ENCODE measurements around the gene ANOS1. TPM values are rescaled to one million over a fixed set of nuclear protein-coding genes. Genes with fewer than 3 reads are reported as not detected.

Gene ANOS1
- total RNA-seq, 1 experiment from 2014 or later = 0.22 TPM

DNA sequence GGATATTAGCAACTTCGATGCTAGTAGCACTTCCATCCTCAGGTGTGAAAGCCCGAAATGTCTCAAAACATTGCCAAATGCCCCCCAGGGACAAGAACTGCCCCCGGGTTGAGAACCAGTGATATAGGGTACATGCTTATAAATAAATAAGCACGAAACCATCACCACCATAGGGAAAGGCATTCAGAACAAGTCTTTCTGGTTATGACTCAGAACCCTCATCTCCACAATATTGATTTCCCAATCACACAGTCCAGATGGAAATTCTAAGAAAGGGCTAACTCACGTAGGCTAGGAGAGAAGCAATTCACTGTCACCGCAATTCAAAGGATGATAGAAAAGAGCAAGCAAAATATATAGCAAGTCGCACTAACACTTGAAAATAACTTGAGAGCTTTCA lies 84.8 kb downstream of the ANOS1 start:
- Histone ChIP-seq H3K4me3 (no peak overlapping the region; the same call in 1 of the 2 replicates), H3K79me2 (ENCODE audit: low read depth) (no peaks in the 10 kb centered on the region), H3F3A (ENCODE audit: insufficient read depth, low read depth) (0 out of 2 replicates have a peak, but pooled peaks cover 5% of the 10 kb centered on the region), H4K20me1 (ENCODE audit: insufficient read depth) (no peaks in the 10 kb centered on the region), H3K27ac (peak overlapping the region; percentile 36; the same call in 1 of the 2 replicates), H3K27me3 (ENCODE audit: insufficient read depth, low read depth) (no peaks in the 10 kb centered on the region), H2AFZ (no peak overlapping the region), H3K9me2 (ENCODE audit: insufficient read depth) (no peaks in the 10 kb centered on the region), H3K36me3 (ENCODE audit: low read depth) (no peaks in the 10 kb centered on the region), H3K9me3 (ENCODE audit: insufficient read depth, low read depth) (no peaks in the 10 kb centered on the region), H3K4me2 (peak overlapping the region; percentile 55), H3K4me1 (replicated peaks; ENCODE audit: insufficient read depth) (peaks cover 22% of the 10 kb centered on the region)
- ChIA-PET POLR2A (ENCODE audit: unreplicated experiment) (no interaction called here), CTCF (interaction anchor here (0.5 kb wide), 1 partner anchor 97 kb away, joined by 3 read pairs; no protein-coding TSS in a partner anchor)
- no TSS peak for BruUV-seq (replicated peaks)
- intact Hi-C loops (cut with micrococcal nuclease; ENCODE audit: unreplicated experiment) = no loop called here
- no peak for TF ChIP-seq EZH2 (IDR thresholded peaks at IDR 0.05; ENCODE audit: low read depth)
- peak; percentile 19 to 89 for DNase-seq

DNA sequence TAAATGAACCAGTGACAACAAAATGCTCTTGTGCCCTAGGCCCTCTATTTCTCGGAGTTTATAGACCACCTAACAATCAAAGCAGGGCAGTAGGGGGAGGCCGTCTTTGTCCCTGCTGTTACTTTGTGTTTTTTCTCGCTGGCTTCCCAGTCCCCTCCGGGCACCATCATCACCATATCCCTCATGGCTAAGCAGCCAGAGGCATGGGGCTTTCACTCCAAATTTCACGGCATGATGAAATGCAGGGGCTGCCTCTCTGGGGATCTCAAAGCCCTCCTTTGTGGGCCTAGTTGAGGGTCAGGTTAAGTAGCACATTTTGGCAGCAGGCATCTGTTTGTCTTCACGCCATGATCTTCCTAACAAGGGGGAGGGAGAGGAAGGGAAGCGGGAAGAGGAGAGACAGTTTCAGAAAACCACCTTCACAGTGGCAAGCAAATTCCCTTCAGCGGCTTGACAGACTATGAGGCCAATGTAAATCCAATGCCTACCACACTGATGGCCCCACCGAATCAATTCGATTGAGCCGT lies 91.9 kb downstream of the ANOS1 start:
- H3F3A ChIP-seq (ENCODE audit: insufficient read depth, low read depth) = no peaks in the 10 kb centered on the region
- H3K4me1 ChIP-seq (replicated peaks; ENCODE audit: insufficient read depth) = no peaks in the 10 kb centered on the region
- intact Hi-C loops (cut with micrococcal nuclease; ENCODE audit: unreplicated experiment) = no loop called here
- H3K9me3 ChIP-seq (ENCODE audit: insufficient read depth, low read depth) = no peaks in the 10 kb centered on the region
- TF ChIP-seq EZH2 (IDR thresholded peaks at IDR 0.05; ENCODE audit: low read depth) = no peak
- TF ChIP-seq CTCF (conservative IDR thresholded peaks at IDR 0.05) = no peak
- no peak overlapping the region for H3K4me3 ChIP-seq
- DNase-seq = no peak
- H3K9me2 ChIP-seq (ENCODE audit: insufficient read depth) = no peaks in the 10 kb centered on the region
- no peak overlapping the region for H3K27ac ChIP-seq
- ChIA-PET POLR2A (ENCODE audit: unreplicated experiment) (no interaction called here), CTCF (no interaction called here)
- no peaks in the 10 kb centered on the region for H3K36me3 ChIP-seq (ENCODE audit: low read depth)
- no TSS peak for BruUV-seq (replicated peaks)
- no peaks in the 10 kb centered on the region for H3K79me2 ChIP-seq (ENCODE audit: low read depth)
- H4K20me1 ChIP-seq (ENCODE audit: insufficient read depth) = no peaks in the 10 kb centered on the region
- no peak overlapping the region for H2AFZ ChIP-seq
- no peaks in the 10 kb centered on the region for H3K27me3 ChIP-seq (ENCODE audit: insufficient read depth, low read depth)
- H3K4me2 ChIP-seq = no peak overlapping the region

DNA sequence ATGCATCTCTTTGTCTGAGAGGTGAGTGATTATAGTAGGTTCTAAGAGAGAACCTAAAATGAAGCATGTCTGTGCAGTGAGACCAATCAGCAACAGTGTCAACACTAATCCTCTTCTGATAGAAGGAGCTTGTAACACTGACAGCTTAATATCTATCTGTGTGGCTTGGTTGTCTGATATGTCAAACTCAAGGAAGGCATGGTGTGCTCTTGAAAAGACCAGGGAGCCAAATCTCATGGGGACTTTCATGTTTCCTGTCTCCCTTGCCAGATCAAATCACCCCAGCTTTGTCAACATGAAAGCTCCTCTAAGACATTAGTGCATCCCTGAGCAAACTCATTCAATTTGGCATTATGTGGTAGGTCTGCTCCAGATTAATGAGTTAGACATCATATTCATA lies 95.4 kb downstream of the ANOS1 start:
- BruUV-seq (replicated peaks) = no TSS peak
- H3K4me1 ChIP-seq (replicated peaks; ENCODE audit: insufficient read depth) = no peaks in the 10 kb centered on the region

More for the DNA sequence above, 95.4 kb downstream of the ANOS1 start:
- H2AFZ ChIP-seq = no peak overlapping the region
- H3K4me3 ChIP-seq = no peak overlapping the region
- CTCF ChIA-PET = no interaction called here
- no peaks in the 10 kb centered on the region for H3K9me3 ChIP-seq (ENCODE audit: insufficient read depth, low read depth)
- no peak for DNase-seq
- no peaks in the 10 kb centered on the region for H3K79me2 ChIP-seq (ENCODE audit: low read depth)
- TF ChIP-seq CTCF (conservative IDR thresholded peaks at IDR 0.05) (no peak), EZH2 (IDR thresholded peaks at IDR 0.05; ENCODE audit: low read depth) (no peak)
- H3F3A ChIP-seq (ENCODE audit: insufficient read depth, low read depth) = no peaks in the 10 kb centered on the region
- H3K27me3 ChIP-seq (ENCODE audit: insufficient read depth, low read depth) = no peaks in the 10 kb centered on the region
- no peaks in the 10 kb centered on the region for H4K20me1 ChIP-seq (ENCODE audit: insufficient read depth)
- H3K36me3 ChIP-seq (ENCODE audit: low read depth) = no peaks in the 10 kb centered on the region
- H3K9me2 ChIP-seq (ENCODE audit: insufficient read depth) = no peaks in the 10 kb centered on the region
- no peak overlapping the region for H3K27ac ChIP-seq
- intact Hi-C loops (cut with micrococcal nuclease; ENCODE audit: unreplicated experiment) = no loop called here
- POLR2A ChIA-PET (ENCODE audit: unreplicated experiment) = no interaction called here
- H3K4me2 ChIP-seq = no peak overlapping the region

Data from PC-9 (cell line).